Measurements from ENCODE around the gene CES4A.

DNA sequence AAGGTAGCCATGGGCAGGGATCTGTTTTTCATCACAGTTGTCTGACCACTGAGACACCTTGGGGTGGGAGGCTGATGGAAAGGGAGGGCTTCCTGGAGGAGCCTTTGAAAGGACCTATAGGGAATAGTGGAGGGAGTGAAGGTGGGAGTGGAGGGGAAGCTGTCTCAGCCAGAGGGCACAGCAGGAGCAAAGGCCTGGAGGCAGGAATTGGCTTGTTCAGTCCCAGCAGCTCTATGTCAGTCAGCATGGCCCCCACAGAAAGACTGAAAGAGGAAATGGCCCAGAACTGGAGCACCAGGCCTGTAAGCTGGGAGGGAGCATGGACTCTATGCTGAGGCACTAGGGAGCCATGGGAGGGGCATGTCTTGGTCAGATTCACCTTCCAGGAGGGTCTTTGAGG is 27.8 kb downstream of the CES4A start:
- TF ChIP-seq EP300 (IDR thresholded peaks at IDR 0.05), result no peak
- TF ChIP-seq, protein P1, sequence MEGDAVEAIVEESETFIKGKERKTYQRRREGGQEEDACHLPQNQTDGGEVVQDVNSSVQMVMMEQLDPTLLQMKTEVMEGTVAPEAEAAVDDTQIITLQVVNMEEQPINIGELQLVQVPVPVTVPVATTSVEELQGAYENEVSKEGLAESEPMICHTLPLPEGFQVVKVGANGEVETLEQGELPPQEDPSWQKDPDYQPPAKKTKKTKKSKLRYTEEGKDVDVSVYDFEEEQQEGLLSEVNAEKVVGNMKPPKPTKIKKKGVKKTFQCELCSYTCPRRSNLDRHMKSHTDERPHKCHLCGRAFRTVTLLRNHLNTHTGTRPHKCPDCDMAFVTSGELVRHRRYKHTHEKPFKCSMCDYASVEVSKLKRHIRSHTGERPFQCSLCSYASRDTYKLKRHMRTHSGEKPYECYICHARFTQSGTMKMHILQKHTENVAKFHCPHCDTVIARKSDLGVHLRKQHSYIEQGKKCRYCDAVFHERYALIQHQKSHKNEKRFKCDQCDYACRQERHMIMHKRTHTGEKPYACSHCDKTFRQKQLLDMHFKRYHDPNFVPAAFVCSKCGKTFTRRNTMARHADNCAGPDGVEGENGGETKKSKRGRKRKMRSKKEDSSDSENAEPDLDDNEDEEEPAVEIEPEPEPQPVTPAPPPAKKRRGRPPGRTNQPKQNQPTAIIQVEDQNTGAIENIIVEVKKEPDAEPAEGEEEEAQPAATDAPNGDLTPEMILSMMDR (IDR thresholded peaks at IDR 0.05), result no peak
- no peak for TF ChIP-seq POLR2AphosphoS5 (IDR thresholded peaks at IDR 0.05)
- TF ChIP-seq POLR2A (IDR thresholded peaks at IDR 0.05), result no peak
